ENCODE measurements around the gene PAMR1.
A peak's percentile ranks its signal among the peaks of the same experiment; 100 is the strongest.

Gene PAMR1

DNA sequence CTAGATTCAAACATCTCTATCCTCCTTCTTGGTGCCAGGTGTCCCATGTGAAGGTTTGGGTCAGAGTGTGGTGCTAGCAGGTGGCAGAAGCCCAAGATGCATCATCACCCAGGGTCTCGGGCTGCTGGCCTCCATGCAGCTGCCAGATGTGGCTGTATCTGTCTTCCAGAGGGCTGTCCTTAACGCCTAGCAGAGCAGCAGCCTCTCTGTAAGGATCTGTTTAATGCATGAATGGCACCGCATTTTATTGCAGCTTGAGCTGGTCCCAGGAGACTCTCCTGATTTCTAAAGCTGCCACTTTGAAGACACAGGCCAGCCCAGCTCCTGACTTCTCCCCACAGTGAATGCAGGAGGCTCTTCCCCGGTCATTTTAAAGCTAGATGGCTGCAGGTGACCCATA, 132.3 kb downstream of the PAMR1 start:
- DNase-seq, result no peak

DNA sequence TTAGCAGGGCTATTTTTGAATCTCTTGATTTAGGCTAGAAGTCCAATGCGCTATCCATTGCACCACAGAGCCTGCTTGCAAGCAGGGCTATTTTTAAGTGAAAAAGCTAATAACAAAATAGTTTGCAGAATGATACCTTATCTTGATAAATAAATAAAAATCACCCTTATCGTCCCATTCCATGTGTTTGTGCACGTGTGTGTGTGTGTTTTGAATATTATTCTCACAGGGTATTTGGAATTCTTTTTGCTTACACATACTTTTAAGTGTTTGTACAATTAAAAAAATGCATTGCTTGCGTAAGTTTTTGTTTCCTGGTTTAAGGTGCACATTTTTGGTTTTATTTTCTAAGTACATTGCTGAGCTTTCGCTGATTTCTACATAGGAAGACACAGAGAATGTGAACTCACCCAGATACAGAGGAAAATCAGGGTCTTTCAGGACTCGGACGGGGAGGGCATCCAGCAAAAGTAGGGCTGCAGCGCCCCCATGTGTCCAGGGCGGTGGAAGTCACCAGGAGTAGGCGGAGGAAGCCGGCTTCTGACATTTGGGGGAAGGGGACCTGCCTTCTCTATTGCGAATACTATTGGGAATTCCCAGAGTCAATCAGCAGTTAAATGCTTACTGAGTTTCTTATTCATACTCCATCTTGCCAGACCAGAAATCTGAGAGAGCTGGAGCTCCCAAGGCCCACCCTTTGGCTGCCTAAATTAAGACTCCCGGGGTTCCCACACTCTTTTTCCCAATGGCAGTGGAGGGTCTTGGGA, 133.3 kb downstream of the PAMR1 start:
- DNase-seq, result peak; percentile 70

DNA sequence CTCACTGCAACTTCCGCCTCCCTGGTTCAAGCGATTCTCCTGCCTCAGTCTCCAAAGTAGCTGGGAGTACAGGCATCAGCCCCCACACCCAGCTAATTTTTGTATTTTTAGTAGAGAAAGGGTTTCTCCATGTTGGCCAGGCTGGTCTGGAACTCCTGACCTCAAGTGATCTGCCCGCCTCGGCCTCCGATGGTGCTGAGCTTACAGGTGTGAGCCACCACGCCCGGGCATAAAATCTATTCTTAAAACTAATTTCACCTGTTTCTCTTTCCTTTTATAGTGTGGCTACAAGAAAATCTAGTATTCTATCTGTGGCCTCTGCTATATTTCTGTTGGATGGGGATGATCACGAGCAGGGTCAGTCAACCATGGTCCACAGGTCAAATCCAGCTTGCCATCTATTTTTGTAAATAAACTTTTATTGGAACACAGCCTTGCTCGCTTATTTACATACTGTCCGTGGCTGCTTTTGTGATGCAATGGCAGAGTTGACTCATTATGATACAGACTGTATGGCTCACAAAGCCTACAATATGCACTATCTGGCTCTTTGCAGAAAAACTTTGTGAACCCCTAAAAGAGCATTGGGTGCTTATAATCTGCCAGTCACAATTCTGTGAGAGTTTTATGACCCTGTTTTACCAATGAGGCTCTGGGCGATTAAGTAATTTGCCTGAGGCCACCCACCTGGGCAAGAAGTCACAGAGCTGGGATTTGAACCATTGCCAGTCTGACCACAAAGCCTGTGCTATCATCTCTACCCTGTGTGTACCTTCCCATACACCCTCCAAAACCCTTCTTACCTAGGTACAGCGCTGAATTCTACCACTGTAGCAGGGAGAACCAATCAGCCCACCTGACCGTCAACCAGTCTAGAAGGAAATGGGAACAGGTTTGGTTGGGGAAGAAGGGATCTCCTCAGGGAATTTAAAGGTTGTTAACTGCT, 134.4 kb downstream of the PAMR1 start:
- peak; percentile 25 for DNase-seq

DNA sequence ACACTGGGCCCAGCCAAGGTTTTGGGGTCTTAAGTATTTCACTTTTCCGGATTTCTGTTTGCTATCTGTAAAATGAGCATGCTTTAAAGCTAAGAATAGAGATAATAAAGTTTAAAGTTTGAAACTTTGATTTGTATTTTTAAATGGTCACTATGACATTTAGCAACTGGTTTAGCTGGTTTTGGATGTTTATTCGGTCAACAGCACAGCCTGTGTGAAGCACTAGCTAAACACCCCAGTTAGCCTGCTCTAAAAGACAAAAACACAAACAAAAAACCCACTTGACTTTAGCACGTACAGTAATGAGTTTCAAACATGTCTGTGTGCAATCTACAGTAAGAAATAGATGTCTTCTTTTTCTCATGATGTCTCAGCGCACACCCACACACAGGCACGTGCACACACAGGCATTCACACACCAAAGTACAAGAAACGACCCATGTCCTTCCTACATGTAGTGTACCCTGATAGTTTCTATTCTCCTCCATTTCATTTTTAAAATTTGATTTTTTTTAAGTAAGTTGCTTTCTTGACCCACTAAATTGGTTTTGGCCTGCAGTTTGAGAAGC, 135.4 kb downstream of the PAMR1 start:
- no peak for DNase-seq

DNA sequence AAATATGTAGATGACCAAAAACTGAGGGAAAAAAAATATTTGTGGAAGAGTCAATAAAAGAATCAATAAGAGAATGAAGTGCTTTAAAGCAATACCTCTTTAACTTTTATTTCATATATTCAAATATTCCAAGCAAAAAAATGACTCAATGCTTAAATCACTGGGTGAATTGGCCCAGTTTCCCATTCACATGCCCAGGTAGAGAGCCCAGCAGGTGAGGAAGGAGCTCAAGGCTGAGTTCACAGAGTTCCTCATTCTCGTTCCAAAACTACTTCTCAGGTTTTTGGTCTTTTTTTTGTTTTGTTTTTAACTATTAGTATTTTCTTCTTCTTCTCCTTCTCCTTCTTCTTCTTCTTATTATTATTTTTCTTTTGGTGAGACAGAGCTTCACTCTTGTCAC, 136.3 kb downstream of the PAMR1 start:
- no peak for DNase-seq

DNA sequence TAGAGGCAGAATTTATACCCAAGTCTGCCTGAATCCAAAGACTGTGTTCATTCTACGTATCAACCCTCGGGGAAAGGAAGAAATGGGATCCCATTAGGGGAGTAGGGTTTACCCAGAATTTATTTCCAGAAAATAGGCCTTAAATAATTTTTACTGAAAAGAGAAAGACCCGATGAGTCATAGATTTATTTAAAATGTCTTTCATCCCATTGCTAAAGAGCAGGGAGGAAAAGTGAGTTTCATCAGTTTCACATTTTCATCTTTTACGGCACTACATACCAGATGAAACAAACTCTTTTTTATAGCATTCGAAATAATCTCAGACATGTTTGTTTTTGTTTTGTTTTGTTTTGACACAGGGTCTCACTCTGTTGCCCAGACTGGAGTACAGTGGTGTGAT, 137.4 kb downstream of the PAMR1 start:
- no peak for DNase-seq

DNA sequence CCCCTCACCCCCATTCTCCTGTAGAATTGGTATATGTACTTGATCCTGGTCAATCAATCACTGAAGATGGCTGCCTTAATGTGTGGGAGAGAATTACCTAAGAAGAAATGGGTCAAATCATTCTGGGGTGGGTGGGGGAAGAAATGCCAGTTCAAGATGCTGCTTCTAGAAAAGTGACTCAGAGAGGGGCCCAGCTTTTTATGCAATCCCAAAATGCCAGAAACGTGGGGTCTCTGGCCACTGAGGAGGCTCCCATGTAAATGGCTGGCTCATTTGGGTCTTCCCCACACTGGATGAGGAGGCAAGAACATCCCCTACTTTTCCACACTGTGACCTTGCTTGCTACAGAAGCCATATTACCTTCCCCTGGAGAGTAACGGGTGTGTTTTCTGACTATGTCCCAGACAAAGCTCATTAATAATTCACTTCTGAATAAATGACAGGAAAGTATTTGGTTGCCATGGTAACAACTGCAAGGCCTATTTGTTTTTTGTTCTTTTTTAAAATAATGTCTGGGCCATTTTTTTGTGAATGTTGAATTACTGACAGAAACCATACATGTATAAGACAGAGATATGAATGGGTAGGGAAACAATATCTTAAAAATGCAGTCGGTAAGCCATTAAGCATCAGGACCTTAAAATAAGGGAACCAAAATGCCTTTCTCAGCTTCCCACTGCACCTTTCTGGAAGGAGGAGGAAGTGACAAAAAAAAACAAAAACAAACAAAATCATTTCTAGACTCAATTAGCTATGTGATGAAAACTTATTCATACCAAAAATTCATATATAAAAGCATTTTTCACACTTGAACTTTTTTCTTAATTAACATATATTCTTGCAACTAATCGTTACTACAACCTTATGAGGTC, 138.1 kb downstream of the PAMR1 start:
- DNase-seq, result no peak

DNA sequence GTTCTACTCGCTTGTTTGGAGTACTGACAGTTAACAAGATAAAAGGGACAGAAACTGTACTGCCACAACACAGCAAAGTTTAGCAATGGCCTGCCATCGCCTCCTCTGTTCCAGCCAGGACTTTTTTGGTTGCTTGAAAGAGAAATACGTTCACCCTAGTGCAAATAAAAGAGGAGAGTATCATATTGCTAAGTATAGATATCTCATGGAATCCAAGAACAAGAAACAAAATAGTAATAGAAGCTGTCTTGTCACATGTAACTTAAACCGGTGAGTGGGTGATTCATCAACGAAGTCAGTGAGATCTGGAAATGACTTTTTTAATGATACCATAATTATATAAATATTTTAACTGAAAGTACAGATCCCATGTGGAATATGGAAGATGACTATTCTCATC, 141.5 kb downstream of the PAMR1 start:
- no peak for DNase-seq
